NCI-H1417 (cell line): Measurements from ENCODE around the gene ICAM2.
"Not testable (repeated sequence)": the region's sequence is repeated elsewhere in the genome, so short reads cannot be mapped to it uniquely, and the experiment has no call there.

Experiments used
- DNase-seq, 3 experiments: peaks; one replicate each; lab custom pipeline; 2025; lab: John Stamatoyannopoulos, UW

ICAM2 gene

DNA sequence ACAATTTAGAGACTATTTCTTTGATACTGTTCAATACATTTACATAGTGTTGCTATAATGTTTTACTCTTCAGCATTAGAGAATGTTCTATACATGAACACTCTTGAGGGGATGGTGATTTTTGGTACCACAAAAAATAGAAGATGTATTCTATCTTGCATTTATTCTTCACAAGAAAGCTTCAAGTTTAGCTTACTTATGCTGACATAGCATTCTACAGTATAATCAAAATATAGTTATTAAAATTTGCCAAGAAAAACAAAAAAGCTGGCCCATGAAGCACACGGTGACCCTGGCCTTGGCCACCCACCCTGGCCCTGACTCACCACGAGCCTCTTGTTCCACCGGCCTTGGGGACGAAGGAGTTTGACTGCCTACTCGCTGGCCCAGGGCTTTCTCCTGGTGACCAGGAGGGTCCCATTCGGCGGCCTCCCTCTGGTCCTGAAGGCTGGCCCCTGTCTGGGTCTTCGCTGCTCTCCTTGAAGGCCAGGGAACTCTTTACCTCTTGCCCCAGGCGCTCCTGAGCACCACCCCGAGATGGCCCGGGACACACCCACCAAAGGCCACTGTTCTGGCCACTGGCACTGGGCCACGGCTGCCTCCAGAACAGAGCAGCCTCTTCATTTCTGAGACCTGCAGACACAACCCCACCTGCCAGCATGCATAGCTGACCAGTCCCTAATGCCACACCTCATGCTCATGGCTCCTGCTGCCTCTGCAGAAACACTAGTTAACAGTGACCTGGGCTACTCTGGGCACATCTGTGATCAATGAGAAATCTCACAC lies 22.5 kb upstream of the ICAM2 start:
- DNase-seq = no peak

GRCh38 chr17:64041912-64042311 lies 21.5 kb upstream of the ICAM2 start:
- DNase-seq = no peak

GRCh38 chr17:64040206-64040605 lies 19.8 kb upstream of the ICAM2 start:
- no peak for DNase-seq

DNA sequence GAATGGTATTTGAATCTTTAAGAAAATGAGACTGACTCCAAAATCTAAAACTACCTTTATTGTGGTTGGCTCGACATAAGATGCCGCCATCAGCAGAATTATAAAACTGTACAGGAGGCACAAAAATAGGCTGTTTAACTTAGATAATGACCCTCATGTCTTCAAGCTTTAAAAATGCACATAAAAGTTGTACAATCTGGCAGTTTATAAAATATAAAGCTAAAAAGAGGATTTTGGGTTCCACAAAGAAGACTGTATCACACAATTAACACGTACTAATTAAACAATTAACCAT lies 18.6 kb upstream of the ICAM2 start:
- DNase-seq = no peak

DNA sequence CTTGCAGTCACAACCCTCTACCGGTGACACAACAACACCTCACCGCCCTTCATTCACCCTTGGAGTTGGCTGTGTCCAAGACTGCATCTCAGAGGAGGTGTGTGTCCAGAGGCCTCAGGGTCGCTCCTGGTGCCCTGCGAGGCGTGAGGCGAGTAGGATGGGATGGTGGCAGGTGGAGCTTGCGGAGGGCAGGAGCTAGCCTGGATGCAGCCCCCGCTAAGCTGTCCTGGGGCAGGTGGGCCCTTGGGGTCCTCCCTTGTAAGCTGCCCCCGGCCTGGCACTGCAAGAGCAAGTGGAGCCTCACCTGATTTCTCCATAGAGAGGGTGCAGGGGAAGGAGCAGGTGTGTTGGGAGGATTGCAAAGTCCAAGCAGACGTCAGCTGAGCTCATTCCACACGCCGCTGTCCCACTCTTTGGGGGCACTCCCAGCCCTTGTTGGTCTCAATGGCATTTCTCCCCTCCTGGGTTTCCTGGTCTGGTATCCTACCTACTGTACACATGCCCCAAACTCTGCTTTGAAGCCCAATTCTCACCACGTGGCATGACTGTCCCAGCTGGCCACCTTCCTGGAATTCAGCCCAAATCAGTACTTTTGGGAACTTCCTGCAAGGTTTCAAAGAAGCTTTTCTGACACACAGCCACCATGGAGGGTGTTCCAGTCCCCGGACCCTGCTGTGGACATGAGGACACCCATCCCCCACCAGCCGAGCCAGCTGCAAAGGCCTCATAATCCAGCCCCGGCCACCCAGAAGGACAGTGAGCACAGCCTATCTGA lies 18.1 kb upstream of the ICAM2 start:
- no peak for DNase-seq

- DNase-seq = no peak
Measured at GRCh38 chr17:64037802-64038201, 17.4 kb upstream of the ICAM2 start.

DNA sequence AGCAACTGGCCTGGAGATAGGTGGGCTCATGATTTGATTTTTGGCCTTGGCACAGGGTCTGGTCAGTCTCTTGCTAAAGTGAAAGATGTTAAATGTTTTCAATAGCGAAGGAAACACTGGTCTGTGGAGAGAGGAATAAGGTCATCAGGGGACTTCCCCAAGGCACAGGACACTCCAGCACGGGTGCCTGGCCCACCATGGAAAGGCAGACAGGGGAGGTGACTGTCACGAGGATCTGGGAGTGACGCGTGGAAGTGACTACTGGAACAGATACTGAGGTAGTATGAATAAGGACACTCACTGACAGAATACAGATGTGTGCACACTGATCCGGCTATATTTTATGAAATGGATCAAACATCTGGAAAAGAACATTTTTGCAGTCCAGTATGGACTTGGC lies 16.7 kb upstream of the ICAM2 start:
- DNase-seq = no peak

GRCh38 chr17:64036198-64036922 lies 15.9 kb upstream of the ICAM2 start:
- DNase-seq = no peak

GRCh38 chr17:64032081-64032480 lies 11.6 kb upstream of the ICAM2 start:
- no peak for DNase-seq

DNA sequence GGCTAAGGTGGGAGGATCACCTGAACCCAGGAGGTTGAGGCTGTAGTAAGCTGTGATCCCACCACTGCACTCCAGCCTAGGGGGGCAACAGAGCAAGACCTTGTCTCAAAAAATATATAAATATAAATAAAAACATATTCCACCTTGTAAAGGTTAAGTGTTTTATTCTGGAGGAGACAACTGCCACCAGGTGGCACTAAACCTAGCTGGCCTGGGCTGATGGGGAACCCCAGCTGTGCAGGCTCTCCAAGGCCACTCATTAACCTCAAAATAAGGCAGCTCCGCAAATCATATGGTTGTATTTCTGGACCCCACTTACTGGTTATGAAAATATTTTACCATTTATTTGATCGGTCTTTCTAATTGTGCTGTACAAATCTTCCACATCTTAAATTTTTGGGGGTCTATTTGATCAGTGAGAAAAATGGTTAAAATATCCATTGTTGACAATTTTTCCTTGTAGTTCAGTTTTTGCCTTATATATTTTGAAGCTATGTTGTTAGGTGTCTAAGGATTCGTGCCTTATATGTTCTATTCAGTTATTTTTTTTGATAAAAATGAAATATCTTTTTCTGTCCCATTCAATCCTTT lies 8.5 kb upstream of the ICAM2 start:
- DNase-seq = peak; percentile 30 to 73 (median 57)

GRCh38 chr17:64025732-64026294 lies 5.4 kb upstream of the ICAM2 start:
- DNase-seq = peak; percentile 56 to 70 (median 67)

DNA sequence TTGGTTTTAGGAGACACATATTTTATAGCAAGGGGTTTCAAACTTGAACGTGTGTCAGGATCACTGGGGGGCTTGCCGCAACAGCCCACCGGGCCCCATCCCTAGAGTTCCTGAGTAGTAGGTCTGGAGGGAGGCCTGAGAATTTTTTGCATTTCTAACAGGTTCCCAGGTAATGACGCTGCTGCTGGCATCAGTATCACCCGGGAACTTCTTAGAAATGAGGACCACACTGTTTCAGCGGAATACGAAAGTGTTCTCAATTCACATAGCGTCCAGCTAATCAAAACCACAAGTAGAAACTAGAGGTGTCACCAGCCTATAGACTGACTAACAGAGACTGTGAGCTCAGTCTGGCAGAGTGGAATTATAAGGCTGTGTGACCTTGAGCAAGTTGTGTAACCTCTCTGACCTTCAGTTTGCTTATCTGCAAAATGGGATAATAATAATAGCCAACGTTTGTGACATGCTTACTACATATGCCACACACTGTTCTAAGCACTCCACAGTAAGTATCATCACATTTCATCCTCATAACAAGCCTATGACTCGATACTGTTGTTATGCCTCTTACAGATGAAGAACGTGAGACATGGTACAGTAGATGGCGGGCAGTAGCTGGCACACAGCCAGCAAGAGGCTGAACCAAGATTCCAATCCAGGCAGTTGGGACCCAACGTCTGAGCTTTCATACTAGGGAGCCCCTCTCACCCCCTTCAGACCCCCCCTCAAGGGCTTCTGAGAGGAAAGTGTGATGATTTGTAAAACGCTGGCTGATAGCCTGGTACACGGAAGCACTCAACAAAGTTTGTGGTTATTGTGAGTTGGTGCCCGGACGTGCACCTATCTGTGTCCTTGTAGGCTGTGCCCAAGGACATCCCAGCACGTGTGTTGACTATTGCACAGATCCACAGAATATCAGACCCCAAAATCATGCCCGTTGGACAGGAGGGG lies 4.6 kb upstream of the ICAM2 start:
- DNase-seq = no peak

- peak in 1 of 3 experiments; percentile 23 for DNase-seq
Measured at GRCh38 chr17:64024215-64024654, 3.8 kb upstream of the ICAM2 start.

DNA sequence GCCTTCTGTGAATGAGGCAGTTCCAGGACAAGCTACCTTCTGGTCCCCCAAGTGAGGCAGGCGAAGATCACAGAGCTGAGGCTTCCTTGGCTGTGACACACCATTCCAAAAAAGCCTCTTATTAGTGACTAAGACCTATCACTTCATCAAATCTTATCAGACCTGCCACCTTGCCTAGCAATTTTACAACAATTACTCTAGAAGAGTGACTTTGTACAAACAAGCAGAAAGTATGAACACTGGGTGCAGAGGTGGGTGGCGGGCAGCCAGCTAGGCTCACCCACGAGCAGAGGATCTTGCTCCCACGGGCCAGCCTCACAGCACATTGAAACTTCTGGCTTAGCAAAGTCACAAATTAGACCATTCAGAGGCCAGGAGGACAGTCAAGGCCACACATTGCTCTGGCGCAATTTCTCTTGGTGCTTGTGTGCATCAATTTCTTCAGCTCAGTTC lies 2.2 kb upstream of the ICAM2 start:
- DNase-seq = no peak

DNA sequence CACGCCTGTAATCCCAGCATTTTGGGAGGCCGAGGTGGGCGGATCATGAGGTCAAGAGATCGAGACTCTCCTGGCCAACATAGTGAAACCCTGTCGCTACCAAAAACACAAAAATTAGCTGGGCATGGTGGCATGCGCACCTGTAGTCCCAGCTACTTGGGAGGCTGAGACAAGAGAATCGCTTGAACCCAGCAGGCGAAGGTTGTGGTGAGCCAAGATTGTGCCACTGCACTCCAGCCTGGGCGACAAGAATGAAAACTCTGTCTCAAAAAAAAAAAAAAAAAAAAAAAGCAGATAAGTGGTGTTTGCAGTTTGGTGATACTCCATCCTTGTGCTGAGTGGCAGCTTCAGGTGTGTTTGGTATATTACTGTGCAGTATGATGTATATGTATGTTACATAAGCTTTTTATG lies 877 bp downstream of the ICAM2 start:
- DNase-seq = not testable (repeated sequence)

DNA sequence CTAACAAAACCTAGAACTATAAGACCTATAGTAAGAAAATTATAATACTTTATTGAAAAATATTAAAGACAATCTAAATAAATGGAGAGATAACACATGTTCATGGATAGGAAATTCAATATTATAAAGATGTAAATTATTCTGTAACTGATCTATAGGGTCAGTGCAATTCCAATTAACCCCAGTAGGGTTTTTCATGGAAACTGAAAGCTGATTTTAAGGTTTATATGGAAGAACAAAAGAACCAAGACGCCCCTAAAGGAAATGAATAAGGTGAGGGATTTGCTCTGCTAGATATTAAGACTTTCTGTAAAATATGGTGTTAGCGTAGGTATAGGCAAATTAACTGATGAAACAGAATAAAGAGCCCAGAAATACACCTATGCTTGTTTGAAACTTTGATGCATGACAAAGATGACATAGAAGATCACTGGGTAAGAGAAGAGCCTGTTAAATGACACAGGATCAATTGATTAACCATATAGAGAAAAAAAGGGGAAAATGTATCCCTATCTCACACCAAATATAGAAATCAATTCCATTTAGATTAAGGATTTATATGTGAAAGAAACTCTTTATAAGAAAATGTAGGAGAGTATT lies 3.0 kb downstream of the ICAM2 start:
- DNase-seq = no peak

DNA sequence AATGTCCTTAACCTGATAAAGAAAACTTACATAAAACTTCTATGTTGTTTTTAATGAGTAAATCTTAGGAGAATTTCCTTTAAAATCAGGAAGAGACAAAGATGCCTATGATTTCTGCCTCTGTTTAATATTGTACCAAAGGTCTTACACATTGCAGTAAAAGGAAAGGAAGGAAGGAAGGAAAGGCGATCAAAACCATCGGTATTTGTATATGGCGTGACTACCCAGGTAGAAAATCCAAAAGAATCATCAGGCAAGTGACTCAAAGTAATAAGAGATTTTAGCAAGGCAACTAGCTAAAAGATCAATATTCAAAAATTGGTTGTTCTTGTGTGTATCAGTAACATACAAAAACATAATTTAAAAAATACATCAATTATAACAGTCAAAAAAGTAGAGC lies 3.5 kb downstream of the ICAM2 start:
- DNase-seq = no peak

GRCh38 chr17:64016231-64016784 lies 4.1 kb downstream of the ICAM2 start:
- no peak for DNase-seq

DNA sequence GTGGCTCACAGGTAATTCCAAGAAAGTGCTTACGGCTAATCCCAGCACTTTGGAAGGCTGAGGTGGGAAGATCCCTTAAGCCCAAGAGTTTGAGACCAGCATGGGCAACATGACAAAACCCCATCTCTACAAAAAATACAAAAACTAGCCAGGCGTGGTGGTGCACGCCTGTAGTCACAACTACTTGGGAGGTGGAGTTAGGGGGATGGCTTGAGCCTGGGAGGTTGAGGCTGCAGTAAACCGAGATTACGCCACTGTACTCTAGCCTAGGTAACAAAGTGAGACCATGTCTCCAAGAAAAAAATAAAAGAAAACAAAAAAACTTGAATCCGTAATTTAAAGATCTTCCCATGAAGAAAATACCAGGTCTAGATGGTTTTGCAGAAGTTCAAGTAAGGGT lies 5.0 kb downstream of the ICAM2 start:
- DNase-seq = no peak
